MM.1S (cell line): ENCODE measurements around the gene CPXM2.

Source experiments
- CTCF ChIP-seq: fragments of 300-600 bp; sonication (generic); IDR thresholded peaks from 2 replicates; pipeline ENCODE4 v1.5.1; 2016; ENCODE audit warnings: antibody characterized with exemption, low read length, mixed read lengths
- EZH2 ChIP-seq: fragments of 300-600 bp; sonication (generic); optimal IDR thresholded peaks from 2 replicates; pipeline ENCODE3; 2017; ENCODE audit warnings: low read depth, mild to moderate bottlenecking, antibody characterized with exemption, low read length, mixed read lengths

GRCh38 chr10:123748711-123749110, 142.9 kb downstream of the CPXM2 start:
- TF ChIP-seq EZH2 (no peak), CTCF (no peak)
